Measurements from ENCODE around the gene ZNF280D. TPM values are rescaled to one million over a fixed set of nuclear protein-coding genes. Genes with fewer than 3 reads are reported as not detected.

The ZNF280D gene
- total RNA-seq, 1 experiment from 2014 or later: 34.0 TPM

DNA sequence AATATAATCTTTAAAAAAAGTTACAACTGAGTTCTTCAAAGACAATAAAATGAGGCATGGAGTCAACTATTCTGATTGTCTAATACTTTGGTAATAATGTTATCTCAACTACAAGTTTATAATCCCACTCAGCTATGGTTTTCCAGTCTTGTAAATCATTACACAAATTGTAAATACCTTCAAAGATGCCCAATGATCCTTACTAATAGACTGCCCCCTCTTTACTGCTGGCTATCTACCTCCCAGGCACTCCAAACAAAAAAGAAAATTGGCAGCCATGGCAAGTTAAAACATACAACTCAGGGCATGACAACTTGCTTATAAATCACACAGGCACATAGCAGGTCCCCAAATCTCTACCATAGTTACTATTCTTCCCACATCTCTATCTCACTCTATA, 58.5 kb downstream of the ZNF280D start:
- no peaks in the 10 kb centered on the region for H3K9me3 ChIP-seq (replicated peaks)
- no peak overlapping the region for H3K27ac ChIP-seq
- H3K27me3 ChIP-seq (replicated peaks): no peaks in the 10 kb centered on the region
- no peak overlapping the region for H3K4me3 ChIP-seq
- no peak for DNase-seq (ENCODE audit: low read depth in 1 of 2, low spot score in 2 of 2)
- peaks cover 53% of the 10 kb centered on the region for H3K36me3 ChIP-seq
- no peaks in the 10 kb centered on the region for H3K4me1 ChIP-seq (replicated peaks)

DNA sequence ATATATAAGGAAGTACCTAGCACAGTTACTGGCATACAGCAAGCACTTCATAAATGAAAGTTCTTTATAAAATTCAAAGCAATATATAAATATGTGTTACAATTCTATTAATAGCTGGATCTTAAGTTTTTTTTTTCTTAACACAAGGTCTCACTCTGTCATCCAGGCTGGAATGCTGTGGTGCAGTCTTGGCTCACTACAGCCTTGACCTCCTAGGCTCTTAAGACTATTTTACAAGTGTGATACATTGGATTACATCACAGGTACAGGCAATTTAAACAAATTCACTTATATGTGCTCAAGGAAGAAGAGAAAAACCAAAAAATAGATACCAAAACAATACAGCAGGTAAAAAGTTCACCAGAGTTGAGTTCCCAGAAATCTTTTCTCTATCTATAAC, 60.6 kb downstream of the ZNF280D start:
- H3K27me3 ChIP-seq (replicated peaks): no peaks in the 10 kb centered on the region
- no peak overlapping the region for H3K4me3 ChIP-seq
- no peaks in the 10 kb centered on the region for H3K9me3 ChIP-seq (replicated peaks)
- no peaks in the 10 kb centered on the region for H3K4me1 ChIP-seq (replicated peaks)
- peaks cover 56% of the 10 kb centered on the region for H3K36me3 ChIP-seq
- no peak overlapping the region for H3K27ac ChIP-seq
- DNase-seq (ENCODE audit: low read depth in 1 of 2, low spot score in 2 of 2): no peak

DNA sequence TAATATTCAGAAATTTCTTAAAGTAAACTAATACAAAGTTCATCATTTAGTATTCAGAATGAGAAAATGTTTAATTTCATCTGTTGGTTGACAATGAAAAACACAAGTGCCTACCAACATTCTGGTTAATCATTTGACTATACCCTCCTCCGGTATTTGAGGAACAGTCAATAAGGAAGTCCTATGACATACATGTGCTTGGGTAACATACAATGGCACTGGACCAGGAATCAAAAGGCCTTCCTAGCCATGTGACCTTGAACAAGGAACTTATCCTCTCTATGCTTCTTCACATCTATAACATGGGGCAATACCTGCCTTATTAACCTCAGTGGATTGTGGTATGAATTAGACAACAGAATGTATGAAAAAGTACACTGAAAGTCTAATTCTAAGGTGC, 65.8 kb downstream of the ZNF280D start:
- DNase-seq (ENCODE audit: low read depth in 1 of 2, low spot score in 2 of 2): no peak
- Histone ChIP-seq H3K27ac (no peak overlapping the region), H3K36me3 (peaks cover 57% of the 10 kb centered on the region), H3K4me1 (replicated peaks) (no peaks in the 10 kb centered on the region), H3K9me3 (replicated peaks) (no peaks in the 10 kb centered on the region), H3K27me3 (replicated peaks) (no peaks in the 10 kb centered on the region), H3K4me3 (no peak overlapping the region)

DNA sequence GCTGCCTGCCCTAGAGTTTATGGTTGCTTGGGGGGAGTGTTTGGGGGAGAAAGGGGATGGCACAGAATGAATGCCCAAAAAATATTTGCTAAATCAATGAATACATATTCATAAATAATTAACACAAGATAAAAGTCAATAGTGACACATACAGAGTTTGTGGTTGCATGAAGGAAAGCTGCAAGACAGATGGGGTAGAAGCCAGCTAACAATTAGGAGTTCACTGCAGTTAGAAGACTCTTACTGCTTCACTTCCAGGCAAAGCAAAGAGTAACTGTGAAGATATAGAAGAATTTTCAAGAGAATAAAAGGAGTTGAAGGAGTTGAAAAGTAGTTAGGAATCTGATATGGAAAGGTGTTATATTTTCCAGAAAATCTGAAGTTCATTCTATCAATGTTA, 72.4 kb downstream of the ZNF280D start:
- no peak for DNase-seq (ENCODE audit: low read depth in 1 of 2, low spot score in 2 of 2)
- H3K4me3 ChIP-seq: no peak overlapping the region
- no peak overlapping the region for H3K27ac ChIP-seq
- no peaks in the 10 kb centered on the region for H3K4me1 ChIP-seq (replicated peaks)
- no peaks in the 10 kb centered on the region for H3K9me3 ChIP-seq (replicated peaks)
- peaks cover 21% of the 10 kb centered on the region for H3K36me3 ChIP-seq
- H3K27me3 ChIP-seq (replicated peaks): no peaks in the 10 kb centered on the region

DNA sequence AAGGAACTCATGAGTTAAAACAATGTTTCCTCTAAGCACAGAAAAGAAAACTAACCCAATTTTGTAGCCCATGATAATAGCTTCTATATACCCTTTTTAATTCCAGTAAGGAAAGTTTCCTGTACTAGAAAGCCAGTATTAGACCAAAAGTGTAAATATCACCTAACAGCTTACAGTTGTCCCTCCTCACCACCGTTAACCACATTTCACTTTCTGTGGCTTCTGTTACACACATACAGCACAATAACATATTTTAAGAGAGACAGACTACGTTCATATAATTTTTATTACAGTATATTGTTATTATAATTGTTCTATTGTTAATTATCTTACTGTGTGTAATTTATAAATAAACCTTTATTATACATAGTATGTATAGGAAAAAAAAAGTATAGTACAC, 74.1 kb downstream of the ZNF280D start:
- H3K4me1 ChIP-seq (replicated peaks): no peaks in the 10 kb centered on the region
- peaks cover 10% of the 10 kb centered on the region for H3K36me3 ChIP-seq
- DNase-seq (ENCODE audit: low read depth in 1 of 2, low spot score in 2 of 2): no peak
- no peak overlapping the region for H3K27ac ChIP-seq
- no peaks in the 10 kb centered on the region for H3K27me3 ChIP-seq (replicated peaks)
- H3K4me3 ChIP-seq: no peak overlapping the region
- H3K9me3 ChIP-seq (replicated peaks): no peaks in the 10 kb centered on the region

DNA sequence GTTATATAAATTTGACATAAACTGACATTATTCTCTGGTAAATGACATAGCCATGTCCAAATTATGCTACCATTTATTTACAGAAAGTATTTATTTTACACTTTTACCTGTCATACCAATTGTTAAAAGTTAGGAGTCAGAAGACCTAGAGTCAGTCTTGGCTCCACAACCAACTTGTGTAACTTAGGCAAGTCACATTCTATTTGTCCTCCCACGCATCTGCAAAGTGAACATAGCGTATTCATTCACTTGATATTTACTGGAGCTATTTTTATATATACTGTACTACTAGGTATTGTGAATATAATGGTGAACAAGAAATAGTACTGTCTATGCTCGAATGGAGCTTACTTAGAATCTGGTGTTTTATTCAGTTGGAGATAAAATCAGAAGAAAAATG, 78.7 kb downstream of the ZNF280D start:
- H3K27ac ChIP-seq: no peak overlapping the region
- no peak for DNase-seq (ENCODE audit: low read depth in 1 of 2, low spot score in 2 of 2)

DNA sequence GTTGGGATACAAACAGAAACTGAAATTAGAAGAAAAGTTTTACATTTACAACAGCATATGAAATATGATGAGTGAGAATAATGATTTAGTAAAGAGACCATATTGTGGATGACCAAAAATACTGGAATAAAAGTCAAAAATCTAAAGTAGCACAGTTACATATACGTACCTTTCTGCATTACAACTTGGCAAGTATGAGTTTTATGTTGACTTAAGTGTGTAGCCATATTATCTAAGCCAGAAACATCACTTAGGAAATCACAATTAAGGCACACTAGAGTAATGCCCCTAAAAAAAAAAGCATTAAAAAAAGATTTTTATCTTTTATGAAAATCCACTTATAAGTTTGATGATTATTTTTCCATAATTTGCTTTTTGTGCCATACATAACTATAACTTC, 79.1 kb downstream of the ZNF280D start:
- H3K9me3 ChIP-seq (replicated peaks): no peaks in the 10 kb centered on the region
- DNase-seq (ENCODE audit: low read depth in 1 of 2, low spot score in 2 of 2): no peak
- no peaks in the 10 kb centered on the region for H3K4me1 ChIP-seq (replicated peaks)
- H3K27ac ChIP-seq: no peak overlapping the region
- H3K36me3 ChIP-seq: peaks cover 8% of the 10 kb centered on the region
- no peak overlapping the region for H3K4me3 ChIP-seq
- H3K27me3 ChIP-seq (replicated peaks): no peaks in the 10 kb centered on the region

More for the DNA sequence above, 78.7 kb downstream of the ZNF280D start:
- no peaks in the 10 kb centered on the region for H3K4me1 ChIP-seq (replicated peaks)
- peaks cover 8% of the 10 kb centered on the region for H3K36me3 ChIP-seq
- H3K9me3 ChIP-seq (replicated peaks): no peaks in the 10 kb centered on the region
- H3K4me3 ChIP-seq: no peak overlapping the region
- H3K27me3 ChIP-seq (replicated peaks): no peaks in the 10 kb centered on the region

DNA sequence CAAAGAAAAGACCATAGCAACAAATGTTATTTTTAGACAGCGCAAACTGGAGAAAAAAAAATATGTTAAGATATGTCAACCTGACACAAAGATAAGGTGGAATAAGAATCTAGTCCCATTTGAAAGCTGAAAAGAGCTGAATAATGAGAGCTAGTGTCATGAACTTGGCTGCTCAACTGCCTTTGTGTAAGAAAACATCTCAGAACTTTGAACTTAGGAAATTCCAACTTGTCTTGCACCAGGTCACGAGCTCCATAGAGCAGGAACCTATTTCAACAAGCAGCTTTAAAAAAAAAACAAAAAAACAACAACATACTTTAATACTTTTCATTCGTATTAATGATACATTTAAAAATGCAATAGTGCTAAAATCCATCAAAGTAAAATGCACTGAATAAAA, 79.5 kb downstream of the ZNF280D start:
- Histone ChIP-seq H3K27ac (no peak overlapping the region), H3K36me3 (peaks cover 8% of the 10 kb centered on the region), H3K4me1 (replicated peaks) (no peaks in the 10 kb centered on the region), H3K9me3 (replicated peaks) (no peaks in the 10 kb centered on the region), H3K27me3 (replicated peaks) (no peaks in the 10 kb centered on the region), H3K4me3 (no peak overlapping the region)
- no peak for DNase-seq (ENCODE audit: low read depth in 1 of 2, low spot score in 2 of 2)

DNA sequence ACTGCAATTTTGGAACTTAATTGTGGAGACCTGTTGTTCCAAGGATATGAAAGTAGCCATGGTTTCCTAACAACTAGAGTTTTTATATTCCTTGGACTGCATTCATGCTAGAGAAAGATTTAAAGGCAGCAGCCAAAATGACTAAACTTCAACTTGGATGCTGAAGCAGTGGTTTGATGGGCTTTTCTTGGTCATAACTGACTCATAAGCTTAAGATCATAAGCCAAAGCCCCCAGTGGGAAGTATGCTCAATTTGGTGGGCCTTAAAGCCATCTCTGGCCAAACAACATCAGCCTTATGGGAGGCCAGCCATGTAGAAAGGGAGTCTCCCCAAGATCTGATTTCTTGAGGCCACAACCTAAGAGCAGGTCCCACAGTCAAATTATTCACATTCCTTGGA, 80.2 kb downstream of the ZNF280D start:
- Histone ChIP-seq H3K4me1 (replicated peaks) (no peaks in the 10 kb centered on the region), H3K36me3 (peaks cover 10% of the 10 kb centered on the region), H3K27me3 (replicated peaks) (no peaks in the 10 kb centered on the region), H3K27ac (no peak overlapping the region), H3K9me3 (replicated peaks) (no peaks in the 10 kb centered on the region), H3K4me3 (no peak overlapping the region)
- DNase-seq (ENCODE audit: low read depth in 1 of 2, low spot score in 2 of 2): no peak

DNA sequence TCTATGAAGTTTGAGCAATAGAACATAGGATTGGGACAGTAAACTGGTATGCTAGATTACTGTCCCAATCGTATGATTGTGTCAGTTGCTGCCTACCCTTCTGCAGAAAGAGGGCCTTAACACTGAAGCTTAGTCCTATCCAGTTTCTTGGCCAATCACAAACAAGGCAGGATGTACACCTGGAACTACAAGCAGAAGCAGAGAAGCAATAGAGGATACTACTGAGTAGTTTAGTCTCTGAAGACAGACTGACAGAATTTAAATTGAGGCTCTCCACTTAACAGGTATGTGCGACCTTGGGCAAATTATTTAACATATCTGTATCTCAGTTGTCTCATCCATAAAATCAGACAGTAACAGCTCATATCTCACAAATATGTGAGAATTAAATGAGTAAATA, 85.0 kb downstream of the ZNF280D start:
- Histone ChIP-seq H3K36me3 (0 out of 2 replicates have a peak, but pooled peaks cover 7% of the 10 kb centered on the region), H3K9me3 (replicated peaks) (no peaks in the 10 kb centered on the region)

DNA sequence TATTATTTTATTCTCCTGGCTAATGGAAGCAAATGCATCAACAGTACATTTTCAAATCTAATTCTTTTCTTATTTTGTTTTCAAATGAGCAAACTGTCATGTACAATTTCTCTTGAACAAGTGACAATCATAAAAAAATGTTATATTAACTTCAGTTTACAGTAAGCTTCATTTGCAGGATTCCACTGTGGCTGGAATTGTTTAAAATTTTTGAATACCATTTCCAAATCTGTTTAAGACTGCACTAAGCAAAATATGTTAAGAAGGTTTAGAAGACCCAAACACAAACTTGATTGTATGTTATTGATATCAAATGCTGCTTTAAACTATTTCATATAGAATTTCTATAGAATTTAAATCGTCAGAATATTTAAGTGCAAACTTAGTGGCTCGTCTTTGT, 92.8 kb downstream of the ZNF280D start:
- Histone ChIP-seq H3K4me3 (no peak overlapping the region), H3K36me3 (no peaks in the 10 kb centered on the region), H3K4me1 (replicated peaks) (no peaks in the 10 kb centered on the region), H3K27ac (no peak overlapping the region), H3K27me3 (replicated peaks) (no peaks in the 10 kb centered on the region), H3K9me3 (replicated peaks) (no peaks in the 10 kb centered on the region)
- no peak for DNase-seq (ENCODE audit: low read depth in 1 of 2, low spot score in 2 of 2)

More for the DNA sequence above, 85.0 kb downstream of the ZNF280D start:
- H3K4me1 ChIP-seq (replicated peaks): no peaks in the 10 kb centered on the region
- H3K27ac ChIP-seq: no peak overlapping the region
- H3K27me3 ChIP-seq (replicated peaks): no peaks in the 10 kb centered on the region
- no peak for DNase-seq (ENCODE audit: low read depth in 1 of 2, low spot score in 2 of 2)
- no peak overlapping the region for H3K4me3 ChIP-seq

DNA sequence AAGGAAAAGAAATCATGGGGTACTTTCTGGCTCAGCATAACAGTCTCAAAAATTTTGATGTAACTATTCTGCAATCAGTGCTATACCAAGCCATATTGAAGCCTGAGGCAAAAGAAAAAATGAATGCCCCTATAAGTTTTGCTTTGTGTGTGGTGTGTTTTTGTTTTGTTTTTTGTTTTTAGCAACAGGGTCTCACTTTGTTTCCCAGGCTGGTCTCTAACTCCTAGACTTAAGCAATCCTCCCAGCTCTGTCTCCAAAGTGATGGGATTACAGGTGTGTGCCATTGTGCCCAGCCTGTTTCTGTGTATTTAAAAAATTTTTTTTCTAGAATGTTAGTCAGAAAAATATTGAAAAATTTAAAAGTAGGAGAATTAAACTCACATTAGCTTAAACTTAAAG, 93.2 kb downstream of the ZNF280D start:
- Histone ChIP-seq H3K9me3 (replicated peaks) (no peaks in the 10 kb centered on the region), H3K27me3 (replicated peaks) (no peaks in the 10 kb centered on the region), H3K4me1 (replicated peaks) (no peaks in the 10 kb centered on the region), H3K4me3 (no peak overlapping the region), H3K36me3 (no peaks in the 10 kb centered on the region), H3K27ac (no peak overlapping the region)
- no peak for DNase-seq (ENCODE audit: low read depth in 1 of 2, low spot score in 2 of 2)

DNA sequence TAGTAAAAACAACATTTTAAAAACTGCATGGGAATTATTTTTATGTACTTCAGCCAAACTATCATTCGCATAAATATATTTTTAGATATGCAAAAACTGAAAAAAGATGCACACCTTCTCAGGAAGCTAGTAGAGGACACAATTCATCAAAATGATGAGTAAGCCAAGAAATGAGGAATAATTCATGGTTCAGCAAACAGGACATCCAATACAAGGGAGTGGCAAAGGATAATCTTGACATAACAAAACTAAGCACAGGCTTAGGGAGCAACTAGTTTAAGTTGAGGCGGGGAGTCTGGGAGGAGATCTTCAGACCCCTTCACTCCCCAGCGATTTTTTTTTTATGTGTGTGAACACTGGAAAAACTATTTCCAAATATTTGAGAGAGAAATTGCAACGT, 93.7 kb downstream of the ZNF280D start:
- no peaks in the 10 kb centered on the region for H3K27me3 ChIP-seq (replicated peaks)

DNA sequence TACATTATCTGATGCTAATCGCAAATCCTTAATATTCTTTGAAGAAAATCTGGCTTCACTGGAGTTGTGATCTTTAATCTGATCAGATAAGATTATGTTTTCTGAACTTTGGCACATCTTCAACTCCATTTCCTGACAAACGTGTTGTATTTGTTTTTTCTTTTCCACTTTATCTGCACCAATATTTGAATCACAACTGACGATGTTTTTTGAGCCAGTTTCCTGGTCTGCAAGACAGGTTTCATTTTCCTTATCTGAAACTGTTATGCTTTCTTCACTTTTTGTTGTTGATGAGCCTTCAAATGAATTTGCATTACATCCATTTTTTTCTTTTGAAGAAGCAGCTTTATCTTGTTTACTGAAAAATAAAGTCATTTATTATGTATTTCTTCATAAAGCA, 101.5 kb downstream of the ZNF280D start:
- Histone ChIP-seq H3K36me3 (peaks cover 4% of the 10 kb centered on the region; the same call in 1 of the 2 replicates), H3K27me3 (replicated peaks) (no peaks in the 10 kb centered on the region), H3K4me3 (no peak overlapping the region), H3K9me3 (replicated peaks) (no peaks in the 10 kb centered on the region), H3K27ac (no peak overlapping the region), H3K4me1 (replicated peaks) (0 out of 2 replicates have a peak, but pooled peaks cover 6% of the 10 kb centered on the region)
- no peak for DNase-seq (ENCODE audit: low read depth in 1 of 2, low spot score in 2 of 2)

More for the DNA sequence above, 93.7 kb downstream of the ZNF280D start:
- Histone ChIP-seq H3K36me3 (no peaks in the 10 kb centered on the region), H3K27ac (no peak overlapping the region), H3K4me1 (replicated peaks) (no peaks in the 10 kb centered on the region), H3K9me3 (replicated peaks) (no peaks in the 10 kb centered on the region), H3K4me3 (no peak overlapping the region)
- no peak for DNase-seq (ENCODE audit: low read depth in 1 of 2, low spot score in 2 of 2)

DNA sequence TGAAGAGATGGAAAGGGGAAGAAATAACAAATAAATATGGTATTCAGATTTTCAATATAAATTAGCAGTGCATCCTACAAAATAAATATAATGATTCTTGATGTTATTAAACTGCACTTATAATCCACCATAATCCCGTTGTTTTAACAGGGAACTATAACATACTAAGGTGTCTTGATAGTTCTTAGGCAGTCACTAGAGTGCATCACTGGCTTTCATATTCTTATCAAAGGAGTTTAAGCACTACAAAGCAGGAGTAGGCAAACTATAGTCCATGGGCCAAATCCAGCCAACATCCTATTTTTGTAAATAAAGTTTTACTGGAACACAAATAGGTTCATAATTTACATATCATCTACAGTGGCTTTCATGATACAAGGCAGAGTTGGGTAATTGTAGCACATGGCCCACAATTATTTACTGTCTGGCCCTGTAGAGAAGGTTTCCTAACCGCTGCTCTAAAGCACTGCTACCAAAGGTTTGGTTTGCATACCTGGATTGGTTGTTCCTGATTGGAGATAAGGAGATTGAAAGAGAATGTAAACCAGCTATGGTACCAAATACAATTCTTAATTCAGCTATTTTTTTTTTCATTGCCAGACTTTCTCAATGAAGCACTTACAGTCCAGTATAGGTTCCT, 104.3 kb downstream of the ZNF280D start:
- Histone ChIP-seq H3K4me1 (replicated peaks) (0 out of 2 replicates have a peak, but pooled peaks cover 6% of the 10 kb centered on the region), H3K36me3 (peaks cover 4% of the 10 kb centered on the region; the same call in 1 of the 2 replicates), H3K27ac (no peak overlapping the region), H3K27me3 (replicated peaks) (no peaks in the 10 kb centered on the region), H3K9me3 (replicated peaks) (no peaks in the 10 kb centered on the region), H3K4me3 (no peak overlapping the region)
- DNase-seq (ENCODE audit: low read depth in 1 of 2, low spot score in 2 of 2): no peak
